Heart left ventricle (tissue), 16 donors: ENCODE data around the gene DAPK2. TPM values are rescaled to one million over a fixed set of nuclear protein-coding genes. Genes with fewer than 3 reads are reported as not detected.

Experiments
- ATAC-seq, 4 donors: fragments of 200-7000 bp; cut with Tn5 transposase; one replicate each; pipeline ENCODE4 v1.9.1; 2020 to 2022; ENCODE audit warnings: moderate library complexity in 4 of 4, mild to moderate bottlenecking in 3 of 4, moderate number of reproducible peaks in 1 of 4
- DNase-seq, 5 donors: peaks; one replicate each; pipeline ENCODE4 v3.0.0-alpha.2; 2020
- H3K27ac ChIP-seq, 12 donors: fragments of 200-600 bp; sonication (generic) in 4 of 12; one replicate each; pipeline versions ENCODE4 v1.5.0 to v1.8.0; 2016 to 2022; ENCODE audit warnings: mild to moderate bottlenecking in 2 of 12
- H3K27me3 ChIP-seq, 9 donors: fragments of 200-600 bp; sonication (generic) in 2 of 9; one replicate each; pipeline versions ENCODE4 v1.5.1 to v1.8.0; 2016 to 2022; ENCODE audit warnings: mild to moderate bottlenecking in 3 of 9
- H3K36me3 ChIP-seq, 9 donors: fragments of 200-600 bp; sonication (generic) in 2 of 9; one replicate each; pipeline versions ENCODE4 v1.5.0 to v1.8.0; 2018 to 2022; ENCODE audit warnings: mild to moderate bottlenecking in 2 of 9
- H3K4me1 ChIP-seq, 12 donors: fragments of 200-600 bp; sonication (generic) in 4 of 12; one replicate each; pipeline versions ENCODE4 v1.5.0 to v1.8.0; 2016 to 2022; ENCODE audit warnings: mild to moderate bottlenecking in 3 of 12
- H3K4me3 ChIP-seq, 12 donors: fragments of 200-600 bp; sonication (generic) in 4 of 12; one replicate each; pipeline versions ENCODE4 v1.5.0 to v1.8.0; 2017 to 2022; ENCODE audit warnings: mild to moderate bottlenecking in 9 of 12, moderate library complexity in 4 of 12
- H3K9me3 ChIP-seq, 12 donors: fragments of 200-600 bp; sonication (generic) in 4 of 12; one replicate each; pipeline versions ENCODE4 v1.5.0 to v1.8.0; 2016 to 2022; ENCODE audit warnings: mild to moderate bottlenecking in 1 of 12
- POLR2A ChIP-seq, 2 donors: fragments of 450-650 bp; IDR thresholded peaks; one replicate each; pipeline ENCODE4 v1.6.1; 2017; ENCODE audit warnings: antibody characterized with exemption in 2 of 2, mild to moderate bottlenecking in 2 of 2, moderate library complexity in 2 of 2
- WGBS, 4 donors: extraction: QIAGEN DNeasy Blood & Tissue Kit in 2 of 4; methylation state at CpG; one replicate each; pipeline versions ENCODE4 v1.1.5 to v1.1.7; 2013 to 2018; 5-methylcytosine and 5-hydroxymethylcytosine counted together
- intact Hi-C, 10 donors: fragments of 100-400 bp; cut with DNase I; formaldehyde crosslinking; loops; one replicate each; pipeline versions ENCODE4 v1.11.1 to v1.14.2; 2022
- polyA plus RNA-seq, 2 donors: library from polyadenylated mRNA; stranded (reverse); fragments of 200-250 nt; gene quantifications; one replicate each; pipeline ENCODE4 v1.2.3, GENCODE V29; 2013
- total RNA-seq, 9 donors: library from RNA; depleted of rRNA in 2 of 9; stranded (reverse); fragments of >200 nt in 2 of 9; fragmentation: NEBNext Ultra II Directional in 3 of 9; extraction: Animal tissue kit (Norgen Biotek cat#: 25700) in 3 of 9; gene quantifications; one replicate each; pipeline versions ENCODE4 v1.1.0 to v1.2.4, GENCODE V29; 2016 to 2023
- TF ChIP-seq, protein P1 (sequence below), 12 donors: fragments of 200-600 bp; sonication (generic) in 4 of 12; IDR thresholded peaks; one replicate each; pipeline versions ENCODE4 v1.5.0 to v1.8.0; 2018 to 2022; ENCODE audit warnings: antibody characterized with exemption in 12 of 12, mild to moderate bottlenecking in 5 of 12
- donor health status: ischemic (EF 13 %, LVEDD 7.1; RV severe dilation, severe dysfunction).
- donor health status: healthy with polysubstance abuse.
- donor health status: DM: no; HTN: yes; CAD: no.
- donor health status: DM: no; HTN: no; CAD: no.
- donor health status: ischemic (EF 25% LVEDD 6.9; RV normal size, moderate dysfunction).
- donor health status: ischemic (EF 25% LVEDD 5.7; RV mildly dilated, moderate dysfunction).
- donor health status: healthy.
- donor health status: DM: yes; HTN: yes; CAD: no.
- donor health status: ischemic (EF 35%, LVEDD 5.7; RV mildly dilated, moderate dysfunction).
- donor health status: nonischemic (EF 11% LVEDD 7.7; RV severe dilation, severe dysfunction).
- donor health status: DM: yes; HTN: yes; CAD: no.
- donor health status: PGD.
- donor health status: ischemic (EF 29% LVEDD 5.4; RV normal size, mild dysfunction).
- donor health status: nonischemic (EF 23%, LVEDD 6.1; RV moderate dilation, normal function).

DAPK2 gene
- total and polyA plus RNA-seq, 11 donors, result 20.4 to 56.2 (median 26.4) TPM

DNA sequence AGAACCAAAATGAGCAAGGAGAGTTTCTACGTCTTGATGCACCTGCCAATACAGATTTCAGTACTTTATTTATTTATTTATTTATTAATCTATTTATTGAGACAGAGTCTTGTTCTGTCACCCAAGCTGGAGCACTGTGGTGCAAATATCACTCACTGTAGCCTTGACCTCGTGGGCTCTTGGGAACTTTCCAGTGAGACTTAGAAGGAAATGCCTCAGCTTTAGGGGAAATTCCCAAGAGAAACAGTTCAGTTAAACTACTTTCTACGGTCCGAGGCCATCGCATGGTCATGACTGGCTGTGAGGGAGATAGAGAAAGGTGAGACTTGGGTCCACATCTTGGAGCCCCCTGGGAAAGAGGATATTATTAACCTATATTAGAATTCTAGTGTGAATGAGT is 165.5 kb downstream of the DAPK2 start:
- no peak overlapping the region for H3K4me3 ChIP-seq
- H3K9me3 ChIP-seq, result no peaks in the 10 kb centered on the region
- intact Hi-C loops, result no loop called here
- peaks cover 0 to 24% (median 9%) of the 10 kb centered on the region in 12 donors for H3K4me1 ChIP-seq
- no peaks in the 10 kb centered on the region for H3K36me3 ChIP-seq
- 44 to 55% (median 50%) methylated on average over 5 of the region's 5 CpGs for WGBS, 4 donors
- H3K27me3 ChIP-seq, result no peaks in the 10 kb centered on the region
- H3K27ac ChIP-seq, result no peak overlapping the region
- no peak for TF ChIP-seq POLR2A (IDR thresholded peaks at IDR 0.05)
- TF ChIP-seq, protein P1, sequence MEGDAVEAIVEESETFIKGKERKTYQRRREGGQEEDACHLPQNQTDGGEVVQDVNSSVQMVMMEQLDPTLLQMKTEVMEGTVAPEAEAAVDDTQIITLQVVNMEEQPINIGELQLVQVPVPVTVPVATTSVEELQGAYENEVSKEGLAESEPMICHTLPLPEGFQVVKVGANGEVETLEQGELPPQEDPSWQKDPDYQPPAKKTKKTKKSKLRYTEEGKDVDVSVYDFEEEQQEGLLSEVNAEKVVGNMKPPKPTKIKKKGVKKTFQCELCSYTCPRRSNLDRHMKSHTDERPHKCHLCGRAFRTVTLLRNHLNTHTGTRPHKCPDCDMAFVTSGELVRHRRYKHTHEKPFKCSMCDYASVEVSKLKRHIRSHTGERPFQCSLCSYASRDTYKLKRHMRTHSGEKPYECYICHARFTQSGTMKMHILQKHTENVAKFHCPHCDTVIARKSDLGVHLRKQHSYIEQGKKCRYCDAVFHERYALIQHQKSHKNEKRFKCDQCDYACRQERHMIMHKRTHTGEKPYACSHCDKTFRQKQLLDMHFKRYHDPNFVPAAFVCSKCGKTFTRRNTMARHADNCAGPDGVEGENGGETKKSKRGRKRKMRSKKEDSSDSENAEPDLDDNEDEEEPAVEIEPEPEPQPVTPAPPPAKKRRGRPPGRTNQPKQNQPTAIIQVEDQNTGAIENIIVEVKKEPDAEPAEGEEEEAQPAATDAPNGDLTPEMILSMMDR (IDR thresholded peaks at IDR 0.05), result no peak
- peak in 1 of 4 donors; percentile 64 for ATAC-seq
- DNase-seq, result no peak

DNA sequence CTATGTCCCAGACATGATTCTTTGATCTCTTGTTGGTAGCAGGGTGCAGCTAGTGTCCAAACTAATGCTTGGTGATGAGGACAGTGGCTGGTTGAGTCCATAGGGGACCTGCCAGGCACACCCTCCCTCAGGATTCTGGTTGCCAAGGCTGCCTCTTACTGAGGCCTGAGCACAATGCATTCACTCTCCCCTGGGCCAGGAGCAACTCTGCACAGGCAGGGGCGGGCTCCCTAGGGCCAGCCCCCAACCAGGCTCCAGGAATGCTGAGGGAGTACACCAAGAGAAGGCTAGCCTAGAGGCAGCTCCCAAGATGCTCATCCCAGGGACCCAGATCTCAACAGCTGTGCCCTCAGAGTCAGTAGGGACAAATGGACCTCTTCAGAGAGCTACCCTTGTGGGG is 166.3 kb downstream of the DAPK2 start:
- WGBS, 4 donors, result 90 to 100% (median 94%) methylated on average over 1 of the region's 1 CpG; no CpG with 5 or more reads in 1 of the 4 donors
- no peaks in the 10 kb centered on the region for H3K9me3 ChIP-seq
- no peaks in the 10 kb centered on the region for H3K27me3 ChIP-seq
- TF ChIP-seq, protein P1 (IDR thresholded peaks at IDR 0.05), result no peak
- no peak for TF ChIP-seq POLR2A (IDR thresholded peaks at IDR 0.05)
- no peak for DNase-seq
- peaks cover 0 to 24% (median 9%) of the 10 kb centered on the region in 12 donors for H3K4me1 ChIP-seq
- no peak for ATAC-seq
- no peaks in the 10 kb centered on the region for H3K36me3 ChIP-seq
- H3K4me3 ChIP-seq, result no peak overlapping the region
- intact Hi-C loops, result no loop called here
- H3K27ac ChIP-seq, result no peak overlapping the region

DNA sequence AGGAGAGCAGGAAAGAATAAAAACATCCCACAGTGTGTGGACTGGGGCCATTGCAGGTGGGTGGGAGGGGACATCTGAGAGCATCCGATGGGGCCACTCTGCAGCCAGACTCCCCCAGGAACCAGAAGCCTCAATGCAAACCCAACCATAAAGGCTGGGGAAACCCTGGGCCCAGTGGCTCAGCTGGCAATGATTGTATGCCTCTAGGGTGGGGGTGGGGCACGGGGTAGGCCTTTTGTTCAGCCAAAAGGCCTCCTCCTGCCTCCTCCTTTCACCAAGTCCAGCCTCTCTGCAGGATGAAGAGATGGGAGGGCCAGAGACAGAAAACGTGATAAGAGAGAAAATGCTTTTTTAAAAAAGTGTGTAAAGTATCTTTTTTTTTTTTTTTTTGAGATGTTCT is 167.1 kb downstream of the DAPK2 start:
- no peak overlapping the region for H3K27ac ChIP-seq
- peaks cover 0 to 24% (median 9%) of the 10 kb centered on the region in 12 donors for H3K4me1 ChIP-seq
- WGBS, 4 donors, result 44 to 69% (median 57%) methylated on average over 3 of the region's 3 CpGs
- no peak overlapping the region for H3K4me3 ChIP-seq
- DNase-seq, result no peak
- TF ChIP-seq POLR2A (IDR thresholded peaks at IDR 0.05), result no peak
- TF ChIP-seq, protein P1 (IDR thresholded peaks at IDR 0.05), result no peak
- no peaks in the 10 kb centered on the region for H3K27me3 ChIP-seq
- ATAC-seq, result no peak
- H3K36me3 ChIP-seq, result no peaks in the 10 kb centered on the region
- intact Hi-C loops, result no loop called here
- H3K9me3 ChIP-seq, result no peaks in the 10 kb centered on the region

DNA sequence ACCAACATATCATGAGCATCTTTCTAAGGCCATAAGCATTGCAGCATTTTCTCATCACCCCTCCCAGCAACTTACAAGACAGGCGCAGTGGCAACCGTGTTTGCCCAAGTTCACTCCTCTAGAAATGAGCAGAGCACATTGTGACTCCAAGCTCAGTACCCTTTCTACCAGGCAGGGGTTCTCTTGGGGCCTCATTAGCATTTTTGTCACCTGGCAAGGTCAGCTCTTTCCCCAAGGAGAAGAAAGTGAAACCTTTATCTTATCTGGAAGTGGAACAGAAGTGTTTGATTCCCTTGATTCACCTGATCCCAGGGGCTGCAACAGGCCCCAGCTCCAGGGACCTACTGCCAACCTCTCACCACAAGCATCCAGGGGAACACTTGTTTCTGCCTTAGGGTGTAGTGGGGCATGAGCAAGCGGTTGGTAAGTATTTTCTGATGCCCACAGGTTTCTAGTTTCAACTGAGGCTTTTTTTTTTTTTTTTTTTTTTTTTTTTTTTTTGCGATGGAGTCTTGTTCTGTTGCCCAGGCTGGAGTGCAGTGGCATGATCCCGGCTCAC is 168.5 kb downstream of the DAPK2 start:
- ATAC-seq (no peak), DNase-seq (no peak)
- no peak overlapping the region for H3K27ac ChIP-seq
- intact Hi-C loops, result no loop called here
- H3K4me3 ChIP-seq, result no peak overlapping the region
- no peaks in the 10 kb centered on the region for H3K36me3 ChIP-seq
- no peaks in the 10 kb centered on the region for H3K27me3 ChIP-seq
- 83 to 92% (median 86%) methylated on average over 5 of the region's 5 CpGs for WGBS, 4 donors
- no peaks in the 10 kb centered on the region for H3K9me3 ChIP-seq
- H3K4me1 ChIP-seq, result peaks cover 0 to 24% (median 9%) of the 10 kb centered on the region in 12 donors
- TF ChIP-seq POLR2A (IDR thresholded peaks at IDR 0.05), result no peak
- TF ChIP-seq, protein P1 (IDR thresholded peaks at IDR 0.05), result no peak
